ENCODE results near the gene CNTNAP5. TPM values are rescaled to one million over a fixed set of nuclear protein-coding genes. Genes with fewer than 3 reads are reported as not detected.

CNTNAP5 gene
- total and polyA plus RNA-seq, 2 donors (not counting 1 experiment from before 2014, with no cell fraction given): not detected

DNA sequence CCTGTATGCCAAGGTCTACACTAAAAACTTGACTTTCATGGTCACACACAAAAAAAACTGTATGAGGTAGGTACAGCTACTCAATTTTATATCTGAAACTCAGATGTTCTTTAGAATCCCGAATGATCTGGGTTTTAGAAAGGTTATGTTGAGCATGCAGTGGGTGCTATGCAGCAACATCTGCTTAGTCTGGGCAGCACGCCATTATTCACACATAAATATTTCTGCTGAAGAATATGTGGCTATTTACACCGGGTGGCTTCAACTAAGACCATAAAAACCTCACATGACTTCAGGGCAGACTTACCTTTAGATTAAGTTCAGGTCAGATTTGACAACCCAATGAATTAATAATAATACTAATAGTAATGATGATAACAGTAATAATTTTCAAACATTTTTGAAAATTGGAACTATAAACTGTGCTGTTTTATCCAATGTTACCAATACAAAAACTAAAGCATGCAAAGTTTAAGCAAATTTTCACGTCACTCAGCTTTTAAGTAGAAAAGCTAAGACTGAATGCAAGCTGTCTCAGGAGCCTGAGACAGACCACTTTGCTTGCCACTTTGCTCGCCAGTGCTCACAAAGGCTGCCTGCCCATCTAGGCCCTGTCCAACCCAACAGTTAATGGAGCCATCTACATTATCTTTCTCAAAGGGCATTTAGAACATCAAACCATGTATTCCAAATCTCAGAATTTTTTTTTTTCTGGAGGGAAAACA, 292.0 kb downstream of the CNTNAP5 start:
- ChIA-PET CTCF (no interaction called here), POLR2A (no interaction called here)
- Histone ChIP-seq H3K36me3 (replicated peaks in 1 of 2; ENCODE audit: control extremely low read depth in 1 of 2, control insufficient read depth in 1 of 2, extremely low read depth in 1 of 2, insufficient read depth in 2 of 2, low read length in 1 of 2) (no peaks in the 10 kb centered on the region), H3K9ac (ENCODE audit: low read length) (no peak overlapping the region), H4K20me1 (ENCODE audit: control insufficient read depth, insufficient read depth, low read length, poor library complexity, severe bottlenecking) (no peaks in the 10 kb centered on the region), H3K4me3 (ENCODE audit: control extremely low read depth in 1 of 5, extremely low read depth in 1 of 5, insufficient read depth in 1 of 5, low read depth in 2 of 5, low read length in 4 of 5) (no peak overlapping the region), H3K27ac (ENCODE audit: low read length in 2 of 2) (no peak overlapping the region), H3K79me2 (ENCODE audit: control insufficient read depth, insufficient read depth, low read length) (no peaks in the 10 kb centered on the region), H3K27me3 (replicated peaks in 1 of 4; ENCODE audit: control extremely low read depth in 1 of 4, control insufficient read depth in 3 of 4, insufficient read depth in 4 of 4, low read length in 3 of 4) (no peaks in the 10 kb centered on the region), H3K4me1 (ENCODE audit: control insufficient read depth in 2 of 2, insufficient read depth in 2 of 2, low read length in 2 of 2) (no peaks in the 10 kb centered on the region), H3K9me3 (ENCODE audit: control extremely low read depth in 1 of 3, control insufficient read depth in 2 of 3, insufficient read depth in 1 of 3, low read length in 2 of 3) (peaks cover 0 to 3% (median 0%) of the 10 kb centered on the region in 3 donors), H2AFZ (ENCODE audit: insufficient read depth, low read depth, low read length, poor library complexity, severe bottlenecking) (no peak overlapping the region), H3K4me2 (replicated peaks; ENCODE audit: low read depth, low read length, poor library complexity, severe bottlenecking) (no peak overlapping the region)
- no peaks in the 10 kb centered on the region for H3K27me3 Mint-ChIP-seq
- 83% methylated on average over 2 of the region's 5 CpGs for WGBS (ENCODE audit: insufficient coverage)
- no peak overlapping the region for H3K27ac Mint-ChIP-seq
- TF ChIP-seq, protein P1, sequence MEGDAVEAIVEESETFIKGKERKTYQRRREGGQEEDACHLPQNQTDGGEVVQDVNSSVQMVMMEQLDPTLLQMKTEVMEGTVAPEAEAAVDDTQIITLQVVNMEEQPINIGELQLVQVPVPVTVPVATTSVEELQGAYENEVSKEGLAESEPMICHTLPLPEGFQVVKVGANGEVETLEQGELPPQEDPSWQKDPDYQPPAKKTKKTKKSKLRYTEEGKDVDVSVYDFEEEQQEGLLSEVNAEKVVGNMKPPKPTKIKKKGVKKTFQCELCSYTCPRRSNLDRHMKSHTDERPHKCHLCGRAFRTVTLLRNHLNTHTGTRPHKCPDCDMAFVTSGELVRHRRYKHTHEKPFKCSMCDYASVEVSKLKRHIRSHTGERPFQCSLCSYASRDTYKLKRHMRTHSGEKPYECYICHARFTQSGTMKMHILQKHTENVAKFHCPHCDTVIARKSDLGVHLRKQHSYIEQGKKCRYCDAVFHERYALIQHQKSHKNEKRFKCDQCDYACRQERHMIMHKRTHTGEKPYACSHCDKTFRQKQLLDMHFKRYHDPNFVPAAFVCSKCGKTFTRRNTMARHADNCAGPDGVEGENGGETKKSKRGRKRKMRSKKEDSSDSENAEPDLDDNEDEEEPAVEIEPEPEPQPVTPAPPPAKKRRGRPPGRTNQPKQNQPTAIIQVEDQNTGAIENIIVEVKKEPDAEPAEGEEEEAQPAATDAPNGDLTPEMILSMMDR (IDR thresholded peaks at IDR 0.05): no peak
- TF ChIP-seq EZH2 (IDR thresholded peaks at IDR 0.05; ENCODE audit: borderline replicate concordance, insufficient read depth, low read depth, low read length, poor library complexity, severe bottlenecking): no peak
- DNase-seq (no peak), ATAC-seq (ENCODE audit: low read depth) (no peak)
- H3K4me1 Mint-ChIP-seq: no peaks in the 10 kb centered on the region
- H3K4me3 Mint-ChIP-seq: no peak overlapping the region
- intact Hi-C loops (cut with micrococcal nuclease): no loop called here
- peaks cover 3% of the 10 kb centered on the region for H3K9me3 Mint-ChIP-seq (ENCODE audit: insufficient read depth)

DNA sequence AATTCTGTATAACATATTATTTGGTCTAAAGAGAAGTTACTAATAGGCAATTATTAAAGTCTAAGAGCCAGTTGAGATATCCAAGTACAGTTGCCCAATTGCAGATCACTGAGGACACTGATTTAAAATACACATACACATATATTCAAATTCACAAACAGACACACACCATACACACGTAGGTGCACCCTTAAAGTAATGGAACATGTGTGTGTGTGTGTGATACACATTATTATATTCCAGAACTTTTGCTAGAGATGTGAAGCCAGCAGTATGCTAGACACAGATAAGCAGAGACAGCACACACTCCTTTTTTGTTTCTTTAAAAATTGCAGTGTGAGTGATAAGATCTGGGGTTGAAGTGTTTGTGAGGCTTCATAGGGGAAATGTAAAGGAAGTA, 292.5 kb downstream of the CNTNAP5 start:
- Histone ChIP-seq H3K4me1 (ENCODE audit: control insufficient read depth in 2 of 2, insufficient read depth in 2 of 2, low read length in 2 of 2) (no peaks in the 10 kb centered on the region), H3K9me3 (ENCODE audit: control extremely low read depth in 1 of 3, control insufficient read depth in 2 of 3, insufficient read depth in 1 of 3, low read length in 2 of 3) (peaks cover 0 to 3% (median 0%) of the 10 kb centered on the region in 3 donors), H3K4me2 (replicated peaks; ENCODE audit: low read depth, low read length, poor library complexity, severe bottlenecking) (no peak overlapping the region), H4K20me1 (ENCODE audit: control insufficient read depth, insufficient read depth, low read length, poor library complexity, severe bottlenecking) (no peaks in the 10 kb centered on the region), H3K27me3 (replicated peaks in 1 of 4; ENCODE audit: control extremely low read depth in 1 of 4, control insufficient read depth in 3 of 4, insufficient read depth in 4 of 4, low read length in 3 of 4) (no peaks in the 10 kb centered on the region), H3K27ac (ENCODE audit: low read length in 2 of 2) (no peak overlapping the region), H3K9ac (ENCODE audit: low read length) (no peak overlapping the region), H3K79me2 (ENCODE audit: control insufficient read depth, insufficient read depth, low read length) (no peaks in the 10 kb centered on the region), H3K36me3 (replicated peaks in 1 of 2; ENCODE audit: control extremely low read depth in 1 of 2, control insufficient read depth in 1 of 2, extremely low read depth in 1 of 2, insufficient read depth in 2 of 2, low read length in 1 of 2) (no peaks in the 10 kb centered on the region), H3K4me3 (ENCODE audit: control extremely low read depth in 1 of 5, extremely low read depth in 1 of 5, insufficient read depth in 1 of 5, low read depth in 2 of 5, low read length in 4 of 5) (no peak overlapping the region), H2AFZ (ENCODE audit: insufficient read depth, low read depth, low read length, poor library complexity, severe bottlenecking) (no peak overlapping the region)
- Mint-ChIP-seq H3K27ac (no peak overlapping the region), H3K27me3 (no peaks in the 10 kb centered on the region), H3K4me3 (no peak overlapping the region), H3K4me1 (no peaks in the 10 kb centered on the region), H3K9me3 (ENCODE audit: insufficient read depth) (peaks cover 3% of the 10 kb centered on the region)
- WGBS (ENCODE audit: insufficient coverage): no CpG with 5 or more reads among the region's 1 CpG
- TF ChIP-seq EZH2 (IDR thresholded peaks at IDR 0.05; ENCODE audit: borderline replicate concordance, insufficient read depth, low read depth, low read length, poor library complexity, severe bottlenecking): no peak
- TF ChIP-seq, protein P1 (IDR thresholded peaks at IDR 0.05): no peak
- CTCF ChIA-PET: no interaction called here
- ATAC-seq (ENCODE audit: low read depth) (no peak), DNase-seq (no peak)
- POLR2A ChIA-PET: no interaction called here
- intact Hi-C loops (cut with micrococcal nuclease): no loop called here
